Endothelial cell of umbilical vein (primary cell): ENCODE results near the gene ATP6V1F. TPM values are rescaled to one million over a fixed set of nuclear protein-coding genes. Genes with fewer than 3 reads are reported as not detected.

Experiments
- BruUV-seq: library from RNA; stranded (reverse); fragments of 400-500 nt; replicated peaks from 2 replicates; lab custom pipeline; 2021; lab: Mats Ljungman, UMichigan
- CTCF ChIA-PET: fragments of 300-600, 350-600 bp; sonication (Branson Sonifier 250); formaldehyde crosslinking; loops from one replicate; lab custom pipeline; 2021; ENCODE audit warnings: antibody characterized with exemption, inconsistent platforms; lab: Charles Lee
- POLR2A ChIA-PET: fragments of 300-600, 350-600 bp; sonication (Branson Sonifier 250); formaldehyde crosslinking; loops from one replicate; lab custom pipeline; 2021; ENCODE audit warnings: antibody characterized with exemption, inconsistent platforms; lab: Charles Lee
- DNase-seq: peaks from one replicate; pipeline ENCODE4 v3.0.0-alpha.2; 2011; ENCODE audit warnings: low read depth, low spot score
- FAIRE-seq: peaks from 2 replicates; lab custom pipeline; 2011; peaks lifted over from hg19 to GRCh38; lab: Jason Lieb, UNC
- H2AFZ ChIP-seq: 2 replicates; pipeline ENCODE4 v1.6.0; 2012; ENCODE audit warnings: low read depth, low read length, control low read depth, inconsistent platforms
- H3K27ac ChIP-seq: 2 replicates; pipeline ENCODE4 v1.5.1; 2011; ENCODE audit warnings: low read depth, mild to moderate bottlenecking, control low read depth, low read length, moderate library complexity; ENCODE audit not compliant: insufficient read depth
- H3K27me3 ChIP-seq, 2 experiments: 2 replicates each; pipeline versions ENCODE4 v1.6.0 to v1.6.1; 2011; ENCODE audit warnings: low read length in 2 of 2, mixed read lengths in 1 of 2; ENCODE audit not compliant: control insufficient read depth in 2 of 2, insufficient read depth in 2 of 2
- H3K36me3 ChIP-seq, 2 experiments: 2 replicates in 1 of 2; 3 replicates in 1 of 2; pipeline ENCODE4 v1.5.1; 2011; ENCODE audit warnings: low read length in 2 of 2, mild to moderate bottlenecking in 1 of 2, moderate library complexity in 1 of 2; ENCODE audit not compliant: control insufficient read depth in 2 of 2, insufficient read depth in 2 of 2; ENCODE audit errors: extremely low read depth in 1 of 2
- H3K4me1 ChIP-seq: 3 replicates; pipeline ENCODE4 v1.5.1; 2011; ENCODE audit warnings: mild to moderate bottlenecking, low read length; ENCODE audit not compliant: control insufficient read depth, insufficient read depth; ENCODE audit errors: extremely low read depth
- H3K4me2 ChIP-seq: 2 replicates; pipeline ENCODE4 v1.6.1; 2011; ENCODE audit warnings: low read length, control low read depth, mixed read lengths; ENCODE audit not compliant: insufficient read depth
- H3K4me3 ChIP-seq, 3 experiments: fragments of 200-600 bp in 1 of 3; sonication (generic), shearing (Covaris generic) in 1 of 3; replicated peaks in 1 of 3; 2 replicates each; pipeline ENCODE4 v1.5.1; 2011 to 2016; ENCODE audit warnings: control low read depth in 3 of 3, low read length in 3 of 3, mild to moderate bottlenecking in 2 of 3, inconsistent platforms in 1 of 3, low read depth in 1 of 3, moderate library complexity in 1 of 3; ENCODE audit not compliant: insufficient read depth in 1 of 3
- H3K79me2 ChIP-seq: 2 replicates; pipeline ENCODE4 v1.6.0; 2012; ENCODE audit warnings: low read length, inconsistent platforms; ENCODE audit not compliant: control insufficient read depth, insufficient read depth
- H3K9ac ChIP-seq: replicated peaks from 2 replicates; pipeline ENCODE3; 2011; ENCODE audit warnings: low read length, control low read depth; ENCODE audit not compliant: insufficient read depth; ENCODE audit errors: extremely low read depth
- H3K9me1 ChIP-seq: replicated peaks from 3 replicates; pipeline ENCODE4 v1.6.0; 2011; ENCODE audit warnings: mild to moderate bottlenecking, low read length; ENCODE audit not compliant: control insufficient read depth, insufficient read depth; ENCODE audit errors: extremely low read depth
- H3K9me3 ChIP-seq: replicated peaks from 2 replicates; pipeline ENCODE4 v1.5.1; 2012; ENCODE audit warnings: low read length, inconsistent platforms; ENCODE audit not compliant: control insufficient read depth, insufficient read depth
- H4K20me1 ChIP-seq: replicated peaks from 2 replicates; pipeline ENCODE3; 2011; ENCODE audit warnings: mild to moderate bottlenecking, low read length; ENCODE audit not compliant: control insufficient read depth, insufficient read depth; ENCODE audit errors: extremely low read depth
- EZH2 ChIP-seq: IDR thresholded peaks from 2 replicates; pipeline ENCODE4 v1.6.1; 2012; ENCODE audit warnings: borderline replicate concordance, low read depth, mild to moderate bottlenecking, moderate library complexity, low read length, inconsistent platforms; ENCODE audit not compliant: severe bottlenecking
- FOS ChIP-seq: IDR thresholded peaks from 2 replicates; pipeline ENCODE4 v1.6.1; 2011; ENCODE audit warnings: mild to moderate bottlenecking, low read length, moderate library complexity, borderline replicate concordance; ENCODE audit not compliant: insufficient read depth
- GATA2 ChIP-seq: IDR thresholded peaks from 2 replicates; pipeline ENCODE4 v1.7.0; 2011; ENCODE audit warnings: low read depth, mild to moderate bottlenecking, moderate library complexity, mixed read lengths, low read length; ENCODE audit not compliant: insufficient read length, insufficient read depth
- JUN ChIP-seq: IDR thresholded peaks from 2 replicates; pipeline ENCODE4 v1.6.1; 2011; ENCODE audit warnings: borderline replicate concordance, low read depth; ENCODE audit not compliant: insufficient read length, insufficient read depth
- MAX ChIP-seq: IDR thresholded peaks from 2 replicates; pipeline ENCODE4 v1.6.1; 2011; ENCODE audit not compliant: insufficient read depth, insufficient read length
- MYC ChIP-seq: IDR thresholded peaks from one replicate; pipeline ENCODE4 v1.6.1; 2011; ENCODE audit warnings: mild to moderate bottlenecking, low read depth, low read length
- POLR2A ChIP-seq: IDR thresholded peaks from 2 replicates; pipeline ENCODE4 v1.6.1; 2012; ENCODE audit warnings: low read depth, mild to moderate bottlenecking, control low read depth, low read length
- POLR2AphosphoS5 ChIP-seq: IDR thresholded peaks from 2 replicates; pipeline ENCODE4 v1.6.1; 2012; ENCODE audit warnings: low read depth, mild to moderate bottlenecking, control low read depth, low read length, moderate library complexity; ENCODE audit not compliant: insufficient read depth
- dilution Hi-C: fragments of 300-500 bp; cut with MboI; formaldehyde crosslinking; loops from one replicate; pipeline ENCODE4 v1.15.0; 2019; ENCODE audit warnings: low sequenced_read_pairs; ENCODE audit not compliant: extremely low pct_ligation_motif_present
- intact Hi-C: fragments of 100-400 bp; cut with micrococcal nuclease; formaldehyde crosslinking; loops from one replicate; pipeline ENCODE4 v1.10.0; 2022
- polyA plus RNA-seq, 4 experiments: library from polyadenylated mRNA; depleted of rRNA in 3 of 4; stranded (reverse) in 3 of 4; unstranded in 1 of 4; fragments of >200 nt; gene quantifications; 2 replicates each; pipeline versions ENCODE4 v1.2.1 to v1.2.3, GENCODE V29; 2011 to 2012; ENCODE audit warnings: missing spikeins in 1 of 4
- total RNA-seq: library from RNA; stranded (reverse); gene quantifications from 2 replicates; pipeline ENCODE4 v1.2.3, GENCODE V29; 2021
- TF ChIP-seq, protein P1 (sequence below), 2 donors: IDR thresholded peaks; 1 replicate in 1 of 2; 2 replicates in 1 of 2; pipeline ENCODE4 v1.5.1; 2011; ENCODE audit warnings: low read length in 2 of 2, mild to moderate bottlenecking in 2 of 2, moderate library complexity in 2 of 2, control low read depth in 1 of 2, inconsistent platforms in 1 of 2, low read depth in 1 of 2; ENCODE audit not compliant: insufficient read depth in 1 of 2; ENCODE audit errors: extremely low read depth in 1 of 2

ATP6V1F gene
- total and polyA plus RNA-seq, 2 donors (not counting 3 experiments of a cell fraction or from before 2014, with no cell fraction given), result 156 to 360 TPM

DNA sequence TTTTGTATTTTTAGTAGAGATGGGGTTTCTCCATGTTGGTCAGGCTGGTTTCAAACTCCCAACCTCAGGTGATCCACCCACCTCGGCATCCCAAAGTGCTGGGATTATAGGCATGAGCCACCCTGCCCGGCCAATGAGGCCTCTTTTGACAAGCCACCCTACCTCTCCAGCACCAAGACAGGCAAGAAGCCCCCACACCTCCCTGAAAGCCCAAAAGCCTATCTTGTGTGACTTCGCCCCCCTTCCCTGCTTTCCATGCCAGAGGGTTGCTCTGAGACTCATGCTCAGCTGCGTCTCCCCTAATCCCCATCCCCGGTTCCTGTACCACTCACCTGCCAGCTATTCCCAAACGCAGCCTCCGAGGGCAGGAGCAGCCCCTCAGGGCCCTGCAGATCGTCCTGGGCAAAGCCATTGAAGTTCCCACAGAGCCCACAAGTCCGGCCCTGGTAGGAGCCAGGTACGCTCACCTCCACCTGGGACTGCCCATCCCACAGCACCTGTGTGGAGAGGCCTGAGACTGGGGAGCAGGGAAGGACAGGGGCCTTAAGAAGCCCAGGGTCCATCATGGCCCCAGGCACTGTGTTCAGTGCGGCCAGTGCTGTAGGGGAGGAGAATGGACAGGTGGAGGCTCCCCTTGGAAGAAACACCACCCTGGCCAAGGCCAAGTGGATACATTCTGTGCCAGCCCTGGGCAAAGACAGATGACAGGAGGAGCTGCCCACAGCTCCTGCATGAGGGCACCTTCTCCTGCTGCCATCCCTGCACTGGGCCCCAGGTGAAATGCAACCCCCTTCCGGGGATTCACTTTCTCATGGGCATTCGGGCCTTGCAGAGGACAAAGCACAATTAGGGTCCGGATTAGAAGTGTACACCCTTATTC is 15.8 kb downstream of the ATP6V1F start:
- H3K9me1 ChIP-seq, result no peaks in the 10 kb centered on the region
- H4K20me1 ChIP-seq, result no peaks in the 10 kb centered on the region
- no peak for TF ChIP-seq JUN
- no peak for TF ChIP-seq POLR2A
- TF ChIP-seq MAX, result no peak
- TF ChIP-seq POLR2AphosphoS5, result no peak
- TF ChIP-seq, protein P1, sequence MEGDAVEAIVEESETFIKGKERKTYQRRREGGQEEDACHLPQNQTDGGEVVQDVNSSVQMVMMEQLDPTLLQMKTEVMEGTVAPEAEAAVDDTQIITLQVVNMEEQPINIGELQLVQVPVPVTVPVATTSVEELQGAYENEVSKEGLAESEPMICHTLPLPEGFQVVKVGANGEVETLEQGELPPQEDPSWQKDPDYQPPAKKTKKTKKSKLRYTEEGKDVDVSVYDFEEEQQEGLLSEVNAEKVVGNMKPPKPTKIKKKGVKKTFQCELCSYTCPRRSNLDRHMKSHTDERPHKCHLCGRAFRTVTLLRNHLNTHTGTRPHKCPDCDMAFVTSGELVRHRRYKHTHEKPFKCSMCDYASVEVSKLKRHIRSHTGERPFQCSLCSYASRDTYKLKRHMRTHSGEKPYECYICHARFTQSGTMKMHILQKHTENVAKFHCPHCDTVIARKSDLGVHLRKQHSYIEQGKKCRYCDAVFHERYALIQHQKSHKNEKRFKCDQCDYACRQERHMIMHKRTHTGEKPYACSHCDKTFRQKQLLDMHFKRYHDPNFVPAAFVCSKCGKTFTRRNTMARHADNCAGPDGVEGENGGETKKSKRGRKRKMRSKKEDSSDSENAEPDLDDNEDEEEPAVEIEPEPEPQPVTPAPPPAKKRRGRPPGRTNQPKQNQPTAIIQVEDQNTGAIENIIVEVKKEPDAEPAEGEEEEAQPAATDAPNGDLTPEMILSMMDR (IDR thresholded peaks at IDR 0.05; ENCODE audit: extremely low read depth in 1 of 2, insufficient read depth in 1 of 2, low read depth in 1 of 2, low read length in 2 of 2), result no peak
- no peak for TF ChIP-seq GATA2
- TF ChIP-seq MYC, result no peak
- no peak for TF ChIP-seq EZH2
- TF ChIP-seq FOS, result no peak
- ChIA-PET POLR2A (no interaction called here), CTCF (interaction anchor here (1.0 to 3.6 kb wide), 7 partner anchors 8 to 452 kb away, joined by 3 to 41 read pairs (median 14); partner anchors contain the start of gene ATP6V1F)
- H3K4me1 ChIP-seq, result no peaks in the 10 kb centered on the region
- no peaks in the 10 kb centered on the region for H3K79me2 ChIP-seq
- no peak overlapping the region for H3K9ac ChIP-seq
- DNase-seq (no peak), FAIRE-seq (no peak)
- H3K9me3 ChIP-seq, result no peaks in the 10 kb centered on the region
- no peak overlapping the region for H3K4me2 ChIP-seq
- H3K27me3 ChIP-seq, result peaks cover 0 to 2% of the 10 kb centered on the region in 2 experiments
- BruUV-seq, result no TSS peak
- H3K27ac ChIP-seq, result no peak overlapping the region
- intact Hi-C loops (no loop called here), dilution Hi-C loops (no loop called here)
- no peak overlapping the region for H2AFZ ChIP-seq
- no peak overlapping the region for H3K4me3 ChIP-seq
- H3K36me3 ChIP-seq, result no peaks in the 10 kb centered on the region
